Measurements from ENCODE around the gene KIF25. TPM values are rescaled to one million over a fixed set of nuclear protein-coding genes. Genes with fewer than 3 reads are reported as not detected.

The KIF25 gene
- polyA plus RNA-seq, 12 donors, result 0.21 to 1.2 (median 0.75) TPM; not detected in 2

DNA sequence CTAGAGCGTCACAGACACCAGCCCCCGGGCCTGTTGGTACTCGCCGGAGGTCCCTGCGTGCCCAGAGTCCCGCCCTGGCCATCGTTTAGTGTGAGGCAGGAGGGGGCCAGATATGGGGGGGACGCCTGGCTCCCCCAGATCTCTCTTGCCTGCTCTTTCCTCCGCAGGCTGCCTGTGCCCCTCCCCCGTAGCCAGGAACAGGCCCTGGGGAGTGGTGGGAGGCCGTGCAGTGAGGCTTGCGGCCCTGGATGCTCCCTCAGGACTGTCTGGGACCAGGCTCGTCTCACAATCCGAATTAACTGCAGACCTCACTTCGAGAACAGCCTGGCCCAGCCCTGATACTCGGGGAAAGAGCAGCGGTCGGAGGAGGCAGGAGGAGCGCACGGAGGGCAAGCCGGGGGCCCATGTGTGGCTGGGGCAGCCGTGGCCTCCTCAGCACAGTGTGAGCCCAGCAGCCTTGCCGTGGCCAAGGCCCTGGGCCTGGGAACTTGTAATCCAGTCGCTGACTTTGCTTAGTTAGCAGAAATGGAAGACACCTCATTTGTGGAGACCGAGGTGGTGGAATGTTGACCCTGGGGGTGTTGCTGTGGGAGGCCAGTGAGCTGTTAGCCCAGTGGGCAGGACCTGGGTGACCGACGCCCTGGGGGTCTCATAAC is 52.9 kb downstream of the KIF25 start:
- no peak for DNase-seq

DNA sequence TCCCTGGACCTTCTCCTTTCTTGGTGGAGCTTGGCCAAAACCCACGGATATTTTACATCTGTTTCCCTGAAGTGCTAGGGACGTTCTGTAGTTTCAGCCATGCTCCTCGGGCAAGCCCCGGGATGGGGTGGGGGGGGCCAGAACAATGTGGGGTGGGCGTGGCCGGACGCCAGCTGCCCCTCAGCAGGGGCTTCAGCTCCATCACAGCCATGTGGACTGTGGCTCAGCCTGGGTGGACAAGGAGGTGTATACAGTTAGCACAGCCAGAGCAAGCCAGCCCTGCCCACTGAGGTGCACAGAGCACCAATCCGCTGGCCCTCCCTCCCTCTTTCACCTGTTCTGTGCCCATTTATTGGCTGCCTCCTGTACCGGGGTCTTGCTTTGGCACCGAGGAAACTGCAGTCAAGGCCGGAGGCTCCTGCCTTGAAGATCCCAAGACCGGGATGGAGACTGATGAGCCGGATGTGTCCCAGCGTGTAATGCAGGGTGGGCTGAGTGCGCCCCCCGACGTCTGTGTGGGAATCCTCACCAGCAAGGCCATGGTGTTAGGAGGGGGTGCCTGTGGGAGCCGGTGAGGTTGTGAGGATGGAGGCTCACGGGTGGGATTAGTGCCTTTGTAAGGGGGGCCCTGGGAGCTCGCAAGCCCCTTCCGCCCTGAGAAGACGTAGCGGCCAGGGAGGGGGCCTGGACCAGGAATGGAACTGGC is 53.6 kb downstream of the KIF25 start:
- no peak for DNase-seq

DNA sequence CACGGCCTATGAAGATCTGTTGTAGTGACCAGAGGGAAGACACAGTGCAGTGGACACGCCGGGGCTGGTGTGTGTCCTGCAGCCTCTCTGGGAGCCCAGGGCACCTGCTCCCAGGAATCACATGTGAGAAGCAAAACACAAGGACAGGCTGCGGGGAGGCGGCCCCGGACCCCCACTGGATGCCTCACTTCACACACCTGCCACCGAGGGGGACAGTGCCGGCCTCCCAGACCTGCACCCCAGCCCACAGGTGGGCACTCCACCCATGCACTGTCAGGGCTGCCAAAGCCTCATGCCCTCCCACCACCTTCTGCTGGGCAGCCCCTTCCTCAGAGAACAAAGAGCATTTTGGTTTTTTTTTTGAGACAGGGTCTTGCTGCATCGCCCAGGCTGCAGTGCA is 54.2 kb downstream of the KIF25 start:
- DNase-seq, result no peak

GRCh38 chr6:168052291-168052891 is 54.9 kb downstream of the KIF25 start:
- DNase-seq, result no peak

GRCh38 chr6:168053086-168053956 is 55.9 kb downstream of the KIF25 start:
- no peak for DNase-seq

- DNase-seq, result no peak
Measured at GRCh38 chr6:168053957-168054471, 56.5 kb downstream of the KIF25 start.

DNA sequence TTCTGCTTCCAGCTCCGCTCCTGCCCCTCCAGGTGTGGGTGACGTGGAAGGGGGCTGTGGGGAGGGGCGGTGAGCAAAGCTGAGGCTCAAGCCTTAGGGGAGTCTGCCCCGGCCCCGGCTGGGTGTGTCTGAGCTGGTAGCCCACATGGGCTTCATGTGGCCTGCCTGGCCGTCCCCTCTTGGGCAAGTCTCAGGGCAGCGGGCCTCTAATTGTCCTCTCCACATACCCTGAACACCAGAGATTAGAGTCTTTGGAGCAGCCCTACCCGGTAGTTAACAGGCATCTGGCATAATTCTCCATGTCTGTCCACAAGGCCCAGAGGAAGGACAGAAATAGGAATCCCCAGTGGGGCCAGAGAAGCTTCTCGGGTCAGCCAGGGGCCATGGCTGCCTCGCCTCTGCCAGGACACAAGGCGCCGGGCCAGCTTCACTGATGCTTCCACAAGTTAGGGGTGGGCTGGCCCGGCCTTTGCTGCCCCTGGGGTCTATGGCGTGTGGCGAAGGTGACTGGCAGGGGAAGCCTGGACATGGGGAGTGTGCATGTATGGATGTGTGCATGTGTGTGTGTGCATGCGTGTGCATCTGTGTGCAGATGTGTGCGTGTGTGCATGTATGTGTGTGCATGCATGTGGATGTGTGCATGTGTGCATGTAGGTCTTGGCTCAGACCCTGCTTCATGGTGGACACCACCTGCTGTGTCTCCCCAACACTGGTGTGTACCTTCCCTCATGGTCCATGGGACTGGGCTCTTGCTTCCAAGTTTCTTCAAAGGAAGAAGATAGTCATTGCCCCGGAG is 57.5 kb downstream of the KIF25 start:
- DNase-seq, result no peak

DNA sequence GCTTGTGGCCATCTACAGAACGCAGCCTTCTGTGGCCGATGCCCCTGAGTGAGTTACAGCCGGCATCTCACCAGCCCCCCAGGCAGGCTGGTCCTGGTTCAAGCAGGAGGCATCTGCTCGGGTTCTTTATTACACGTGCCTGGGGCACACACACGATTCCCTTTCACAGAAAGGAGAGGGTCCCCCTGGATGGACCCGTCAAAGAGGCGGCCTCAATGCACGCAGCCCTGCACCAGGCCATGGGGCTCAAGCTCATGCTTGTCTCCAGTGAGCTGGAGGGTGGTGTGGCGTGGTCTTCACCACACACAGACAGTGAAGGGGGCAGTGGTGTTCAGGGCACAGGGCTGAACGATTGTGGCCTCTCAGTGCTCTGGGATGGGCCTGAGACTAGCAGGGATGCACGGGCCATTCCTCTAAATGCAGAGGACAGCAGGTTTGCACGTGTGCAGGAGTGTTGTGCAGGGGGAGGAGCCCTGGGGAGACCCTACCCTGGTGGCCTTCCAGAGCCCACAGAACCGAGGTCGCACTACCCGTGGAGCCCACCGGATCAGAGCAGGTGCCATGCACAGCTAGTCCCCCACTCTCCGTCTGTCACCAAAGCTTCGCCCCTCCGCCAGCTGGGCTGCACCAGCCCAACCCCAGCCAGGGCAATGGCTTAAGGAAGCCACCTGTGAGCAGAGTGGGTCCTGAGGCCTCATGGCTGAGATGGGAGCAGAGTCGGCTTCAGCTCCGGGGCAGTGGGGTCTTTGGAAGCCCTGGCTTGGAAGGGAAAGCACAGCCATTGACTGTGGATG is 58.4 kb downstream of the KIF25 start:
- DNase-seq, result no peak

DNA sequence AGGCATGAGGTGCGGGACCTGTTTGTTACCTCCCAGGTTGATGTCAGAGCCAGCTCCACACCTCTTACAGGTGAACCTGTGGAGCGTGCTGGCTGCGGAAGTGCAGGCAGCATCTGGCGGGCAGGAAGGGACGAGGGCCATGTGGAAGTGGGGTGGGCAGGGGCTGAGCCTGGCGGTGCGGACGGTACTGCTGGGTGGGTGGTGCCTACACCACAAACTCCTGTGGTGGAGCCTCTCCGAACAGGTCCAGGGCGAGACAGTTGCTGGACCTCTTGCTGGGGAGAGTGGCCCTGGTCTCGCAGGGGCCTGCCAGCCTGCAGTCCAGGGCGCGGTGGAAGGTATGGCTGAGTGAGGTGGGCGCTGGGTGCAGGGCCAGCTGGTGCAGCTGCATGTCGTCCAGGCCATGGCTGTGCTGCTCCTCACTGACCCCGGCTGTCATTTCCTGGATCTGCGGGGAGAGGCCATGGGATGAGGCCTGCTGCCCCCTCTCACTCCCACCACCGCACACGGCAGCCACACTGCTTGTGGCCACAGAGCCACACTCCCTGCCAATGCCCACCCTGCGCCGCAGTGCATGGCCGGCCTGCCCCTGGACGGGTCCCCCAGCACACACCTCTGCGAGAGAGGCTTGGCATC is 59.5 kb downstream of the KIF25 start:
- DNase-seq, result no peak

DNA sequence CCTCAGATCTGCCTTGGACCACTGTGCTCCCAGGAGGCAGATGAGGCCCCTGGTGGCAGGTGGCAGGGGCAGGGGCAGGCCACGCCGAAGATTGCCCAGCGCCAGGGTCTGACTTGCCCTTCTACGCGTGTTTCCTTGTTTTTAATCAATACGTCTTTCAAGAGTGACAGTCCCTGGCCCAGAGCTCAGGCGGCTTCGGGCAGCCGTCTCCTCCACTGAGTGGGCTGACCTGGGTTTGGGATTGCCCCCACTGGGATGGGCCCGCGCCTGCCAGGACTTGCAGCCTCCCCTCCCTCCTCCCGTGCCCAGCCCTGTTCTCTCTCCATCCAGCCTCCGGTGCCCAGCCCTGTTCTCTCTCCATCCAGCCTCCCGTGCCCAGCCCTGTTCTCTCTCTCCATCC is 60.4 kb downstream of the KIF25 start:
- no peak for DNase-seq

- no peak for DNase-seq
Measured at GRCh38 chr6:168058691-168059551, 61.5 kb downstream of the KIF25 start.

DNA sequence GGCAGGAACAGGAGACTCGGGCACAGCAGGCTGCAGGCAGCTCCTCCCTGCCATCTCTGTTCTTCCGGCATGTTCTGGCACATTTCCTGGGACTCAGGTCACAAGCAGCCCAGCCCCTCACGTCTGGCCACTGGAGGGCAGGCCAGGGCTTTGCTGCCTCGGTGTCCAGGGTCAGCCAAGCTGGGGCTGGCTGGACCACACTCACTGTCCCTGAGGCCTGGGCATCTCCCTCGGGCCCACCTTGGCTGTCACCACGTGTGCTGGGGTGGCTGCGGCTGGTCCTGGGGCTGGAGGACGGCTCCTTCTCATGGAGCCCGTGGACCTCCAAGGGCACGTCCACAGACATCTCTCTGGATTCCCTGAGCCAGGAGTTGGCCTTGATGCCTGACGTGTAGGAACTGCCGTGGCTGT is 63.1 kb downstream of the KIF25 start:
- DNase-seq, result peak; percentile 38

DNA sequence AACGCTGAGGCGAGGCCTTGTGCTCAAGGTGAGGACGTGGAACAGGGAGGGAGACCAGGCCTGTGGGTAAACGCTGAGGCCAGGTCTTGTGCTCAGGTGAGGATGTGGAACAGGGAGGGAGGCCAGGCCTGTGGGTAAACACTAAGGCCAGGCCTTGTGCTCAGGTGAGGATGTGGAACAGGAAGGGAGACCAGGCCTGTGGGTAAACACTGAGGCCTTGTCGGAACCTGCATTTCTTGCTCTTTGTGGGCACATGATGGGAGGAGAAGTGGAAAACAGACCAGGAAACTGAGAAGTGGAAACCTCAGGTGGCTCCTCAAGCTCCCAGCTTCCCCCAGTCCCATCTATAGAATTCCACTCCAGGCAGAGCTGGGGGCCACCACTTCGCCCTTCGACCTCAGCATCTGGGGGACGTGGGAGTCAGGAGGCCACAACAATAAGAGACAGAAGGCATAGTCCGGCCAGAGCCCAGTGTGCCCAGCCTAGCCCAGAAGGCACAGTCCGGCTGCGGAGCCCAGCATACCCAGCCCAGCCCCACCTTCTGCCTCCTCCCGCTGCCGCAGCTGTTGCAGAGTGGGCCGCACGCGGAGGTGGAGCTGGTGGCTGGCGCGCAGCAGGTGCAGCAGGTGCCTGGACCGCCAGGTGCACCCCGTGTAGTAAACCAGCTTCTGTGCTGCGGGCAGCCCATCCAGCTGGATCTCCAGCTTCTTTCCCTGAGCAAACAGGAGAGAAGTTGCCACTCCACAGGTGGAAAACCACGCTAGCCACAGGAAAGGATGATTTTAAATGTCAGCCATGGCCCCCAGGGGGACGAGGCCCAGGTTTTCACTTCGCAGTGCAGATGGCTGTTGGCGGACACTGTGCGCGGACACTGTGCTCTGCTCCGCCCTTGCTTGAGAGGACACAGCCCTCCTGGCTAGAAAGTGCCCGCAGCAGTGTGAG is 64.1 kb downstream of the KIF25 start:
- no peak for DNase-seq

DNA sequence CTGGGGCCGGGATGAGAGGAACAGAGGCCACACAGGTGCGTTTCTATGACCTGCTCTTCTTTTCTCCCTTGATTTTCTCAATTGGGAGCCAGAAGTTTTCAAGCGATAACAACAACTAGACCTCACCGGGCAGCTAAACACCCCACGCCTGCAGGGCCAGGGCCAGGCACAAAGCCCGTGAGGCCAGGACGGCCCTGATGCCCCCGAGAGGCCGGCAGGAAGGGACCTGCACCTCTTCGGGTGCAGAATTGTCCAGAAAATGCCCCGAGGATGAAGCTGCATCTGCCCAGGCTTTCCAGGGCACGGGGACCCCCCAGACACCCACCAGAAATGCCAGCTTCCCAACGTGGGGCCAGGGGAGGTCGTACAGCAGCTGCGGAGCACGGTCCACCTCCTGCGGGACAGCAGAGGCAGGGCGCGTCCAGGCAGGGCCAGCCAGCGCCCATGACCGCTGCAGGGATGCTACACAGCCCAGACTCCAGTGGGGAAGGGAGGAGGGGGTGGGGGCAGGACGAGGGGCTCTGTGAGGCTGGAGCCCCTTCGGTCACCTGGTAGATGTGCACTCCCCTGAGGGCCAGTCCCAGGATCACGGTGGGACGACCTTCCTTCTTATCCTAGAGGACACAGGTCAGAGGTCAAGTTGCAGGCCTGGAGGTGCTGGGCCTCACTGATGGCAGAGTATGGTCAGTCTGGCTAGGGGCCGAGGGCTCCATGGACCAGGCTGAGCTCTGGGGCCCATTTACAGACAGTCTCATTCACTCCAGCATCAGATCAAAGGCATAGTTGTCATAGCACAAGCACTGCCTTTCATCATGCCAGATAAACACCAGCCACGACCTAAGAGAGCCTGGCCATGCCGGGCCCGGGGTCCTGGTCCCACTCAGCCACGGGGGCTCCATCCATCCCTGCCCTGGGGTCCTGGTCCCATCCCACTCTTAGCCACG is 65.1 kb downstream of the KIF25 start:
- no peak for DNase-seq

GRCh38 chr6:168063431-168063830 is 66.0 kb downstream of the KIF25 start:
- no peak for DNase-seq

GRCh38 chr6:168064226-168064807 is 66.8 kb downstream of the KIF25 start:
- no peak for DNase-seq
